HG02852 (cell line): Measurements from ENCODE around the gene CWF19L1.

ENCODE experiments used
- ATAC-seq: cut with Tn5 transposase; IDR thresholded peaks from one replicate; pipeline ENCODE4 v1.9.1; 2021; ENCODE audit warnings: mild to moderate bottlenecking, moderate library complexity; ENCODE audit not compliant: unreplicated experiment

CWF19L1 gene

DNA sequence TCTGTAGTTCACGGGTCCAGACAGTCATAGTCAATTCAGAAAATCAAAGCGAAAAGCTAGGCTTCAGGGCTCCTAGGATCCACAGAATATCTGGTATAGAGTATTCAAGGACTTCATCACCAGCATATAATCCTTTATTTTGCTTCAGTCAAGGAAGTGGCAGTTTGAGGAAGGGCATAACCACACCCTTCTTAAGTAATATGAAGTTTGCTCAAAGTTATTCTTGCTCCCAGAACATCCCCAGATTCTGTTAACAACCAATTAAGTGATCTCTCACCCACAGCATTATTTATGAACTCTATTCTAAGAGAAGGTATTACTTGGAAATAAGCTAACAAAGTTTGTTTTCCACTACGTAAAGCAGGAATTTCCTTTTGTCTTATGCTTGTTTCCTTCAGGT is 13.2 kb downstream of the CWF19L1 start:
- ATAC-seq = no peak

- ATAC-seq = no peak
Observed at GRCh38 chr10:100253041-100253440, 14.4 kb downstream of the CWF19L1 start.

GRCh38 chr10:100248820-100249219 is 18.6 kb downstream of the CWF19L1 start:
- ATAC-seq = no peak

GRCh38 chr10:100245484-100246220 is 21.8 kb downstream of the CWF19L1 start:
- ATAC-seq = no peak

GRCh38 chr10:100239851-100240250 is 27.6 kb downstream of the CWF19L1 start:
- ATAC-seq = no peak

DNA sequence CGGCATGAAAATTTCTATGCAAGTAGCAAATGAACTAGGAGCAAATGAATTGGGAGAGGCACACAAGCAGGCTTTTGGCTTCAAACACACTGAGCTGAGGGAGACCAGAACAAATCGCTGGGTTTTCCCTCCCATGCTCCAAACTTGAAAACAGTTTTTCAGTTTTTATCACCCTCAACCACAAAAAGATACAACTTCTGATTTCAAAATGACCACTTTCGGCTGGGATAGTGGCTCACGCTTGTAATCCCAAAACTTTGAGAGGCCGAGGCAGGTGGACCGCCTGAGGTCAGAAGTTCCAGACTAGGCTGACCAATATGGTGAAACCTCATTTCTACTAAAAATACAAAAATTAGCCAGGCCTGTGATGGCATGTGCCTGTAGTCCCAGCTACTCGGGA is 29.0 kb downstream of the CWF19L1 start:
- no peak for ATAC-seq

DNA sequence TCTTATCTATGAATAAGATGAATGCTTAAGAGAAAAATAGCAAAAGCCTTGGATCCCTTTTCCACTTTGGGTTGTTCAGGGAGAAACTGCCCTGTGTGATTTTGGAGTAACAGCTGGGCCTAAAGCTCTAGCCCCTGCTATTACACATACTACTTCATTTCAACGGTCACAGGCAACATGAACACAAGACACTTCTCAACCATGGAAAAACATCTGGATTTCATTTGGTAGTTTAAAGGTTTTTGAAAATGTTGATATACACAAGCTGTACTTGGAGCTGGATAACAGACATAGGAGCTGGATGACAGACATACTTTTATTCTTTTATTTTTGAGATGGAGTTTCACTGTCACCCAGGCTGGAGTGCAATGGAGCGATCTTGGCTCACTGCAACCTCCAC is 35.3 kb downstream of the CWF19L1 start:
- no peak for ATAC-seq

DNA sequence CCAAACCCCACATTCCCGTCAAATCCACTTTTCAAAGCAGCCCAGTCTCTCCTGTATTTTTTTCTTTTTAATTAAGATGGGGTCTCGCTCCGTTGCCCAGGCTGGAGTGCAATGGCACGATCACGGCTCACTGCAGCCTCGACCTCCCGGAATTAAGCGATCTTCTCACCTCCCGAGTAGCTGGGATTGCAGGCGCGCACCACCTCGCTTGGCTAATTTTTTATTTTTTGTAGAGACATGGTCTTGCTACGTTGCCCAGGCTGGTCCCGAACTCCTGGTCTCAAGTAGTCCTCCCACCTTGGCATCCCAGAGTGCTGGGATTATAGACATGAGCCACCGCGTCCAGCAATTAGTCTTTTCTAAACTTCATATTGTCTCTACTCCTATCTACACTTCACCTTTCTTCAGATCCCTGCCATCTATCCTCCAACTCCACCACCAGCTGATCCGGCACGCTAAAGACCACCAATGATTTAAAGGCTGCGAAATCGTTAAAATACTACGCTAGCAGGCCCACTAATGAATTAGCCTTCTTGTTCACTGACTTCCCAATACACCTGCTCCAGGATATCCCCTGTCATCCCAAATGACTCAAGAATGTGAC is 37.5 kb downstream of the CWF19L1 start:
- no peak for ATAC-seq

DNA sequence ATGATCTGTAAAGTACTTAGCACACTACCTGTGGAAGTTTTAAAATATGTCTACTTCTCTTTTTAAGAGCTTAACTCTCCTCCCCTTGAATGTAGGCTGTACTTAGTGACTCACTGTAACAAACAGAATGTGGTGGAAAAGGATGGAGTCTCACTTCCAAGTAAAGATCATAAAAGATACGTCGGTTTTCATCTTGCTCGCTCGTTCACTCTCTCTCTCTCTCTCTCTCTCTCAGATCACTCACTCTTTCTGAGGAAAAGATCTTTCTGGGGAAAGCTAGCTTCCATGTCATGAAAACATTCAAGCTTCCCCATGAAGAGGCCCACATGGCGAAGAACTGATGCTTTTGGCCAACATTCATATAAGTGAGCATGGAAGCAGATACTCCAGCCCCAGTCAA is 43.6 kb downstream of the CWF19L1 start:
- ATAC-seq = no peak

GRCh38 chr10:100222529-100222928 is 44.9 kb downstream of the CWF19L1 start:
- no peak for ATAC-seq

DNA sequence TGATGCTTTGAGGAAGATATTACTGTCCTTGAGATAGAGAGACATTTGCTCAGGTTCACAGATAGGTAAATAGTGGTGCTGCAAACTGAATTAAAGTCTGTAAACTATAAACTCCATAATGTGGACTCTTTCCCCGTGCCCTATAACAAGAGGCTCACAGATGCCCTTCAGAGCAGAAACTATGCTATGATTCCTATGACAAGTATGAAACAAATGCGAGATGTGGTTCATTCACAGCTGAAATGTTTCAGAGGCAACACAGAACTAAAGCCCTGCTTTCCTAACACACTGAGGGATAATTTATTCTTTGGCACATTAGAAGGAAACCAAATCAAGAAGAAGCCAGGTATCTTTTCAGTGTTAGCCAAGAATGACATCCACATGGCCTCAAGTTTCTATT is 51.4 kb downstream of the CWF19L1 start:
- no peak for ATAC-seq

GRCh38 chr10:100209303-100209702 is 58.1 kb downstream of the CWF19L1 start:
- ATAC-seq = no peak

DNA sequence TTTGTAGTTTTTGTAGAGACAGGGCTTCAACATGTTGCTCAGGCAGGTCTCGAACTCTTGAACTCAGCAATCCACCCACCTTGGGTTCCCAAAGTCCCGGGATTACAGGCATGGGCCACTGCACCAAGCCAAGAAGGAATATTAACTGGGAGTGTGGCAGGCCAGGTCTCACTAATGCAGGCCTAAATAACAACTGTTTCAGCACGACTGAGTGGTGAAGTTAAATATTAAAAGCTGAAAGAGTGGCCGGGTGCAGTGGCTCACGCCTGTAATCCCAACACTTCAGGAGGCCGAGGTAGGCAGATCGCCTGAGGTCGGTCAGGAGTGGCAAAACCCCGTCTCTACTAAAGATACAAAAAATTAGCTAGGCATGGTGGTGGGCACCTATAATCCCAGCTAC is 59.2 kb downstream of the CWF19L1 start:
- no peak for ATAC-seq

DNA sequence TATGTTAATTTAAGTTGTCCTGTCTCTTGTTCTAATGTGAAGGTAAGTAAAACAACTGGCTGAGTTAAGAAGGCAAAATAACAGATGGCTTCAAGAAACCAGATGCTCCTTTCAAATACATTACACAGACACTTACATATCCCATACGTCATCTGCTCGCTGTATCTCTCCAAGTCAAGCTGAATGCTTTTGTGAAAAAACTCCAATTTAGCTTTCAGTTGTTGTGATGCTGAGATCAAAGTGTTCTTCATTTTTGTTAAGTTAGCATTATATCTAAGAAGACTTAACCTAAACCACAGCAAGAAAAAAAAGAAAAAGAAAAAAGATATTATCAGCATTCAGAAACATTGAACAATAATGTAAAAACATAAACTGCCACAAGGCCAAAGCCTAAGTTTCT is 63.1 kb downstream of the CWF19L1 start:
- ATAC-seq = no peak

GRCh38 chr10:100201549-100201948 is 65.9 kb downstream of the CWF19L1 start:
- no peak for ATAC-seq

GRCh38 chr10:100194711-100195110 is 72.7 kb downstream of the CWF19L1 start:
- ATAC-seq = no peak

DNA sequence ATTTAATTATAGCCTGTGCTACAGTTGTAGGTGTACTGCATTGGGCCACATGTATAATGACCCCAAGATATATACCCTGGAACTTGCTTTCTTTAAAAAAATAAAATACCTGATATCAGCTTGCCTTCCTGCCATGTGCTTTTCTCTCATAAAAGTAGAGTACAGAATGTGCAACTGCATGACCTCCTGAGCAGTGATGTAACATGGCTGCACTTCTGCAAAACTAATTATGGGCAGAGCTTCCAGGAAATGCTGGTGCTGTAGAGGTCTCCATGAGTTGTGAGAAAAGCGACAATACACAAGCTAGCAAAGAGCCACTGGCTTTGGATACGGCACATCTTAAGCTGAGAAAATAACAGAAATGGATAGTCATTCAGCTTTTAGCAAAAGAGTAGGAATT is 75.1 kb downstream of the CWF19L1 start:
- no peak for ATAC-seq

- ATAC-seq = peak; percentile 47
Observed at GRCh38 chr10:100186253-100187212, 80.9 kb downstream of the CWF19L1 start.

GRCh38 chr10:100185364-100186252 is 81.8 kb downstream of the CWF19L1 start, which contains the start of gene ERLIN1:
ERLIN1 (minus strand) TSS chr10:100186029; CDS start chr10:100185626, 403 bp downstream.
- peak; percentile 83 for ATAC-seq

GRCh38 chr10:100184840-100185239 is 82.6 kb downstream of the CWF19L1 start:
- ATAC-seq = no peak
